Tibial nerve (tissue), 4 donors: Measurements from ENCODE around the gene SUGP1. TPM values are rescaled to one million over a fixed set of nuclear protein-coding genes. Genes with fewer than 3 reads are reported as not detected.

Source experiments
- DNase-seq, 2 donors: peaks; one replicate each; pipeline ENCODE4 v3.0.0-alpha.2; 2019; ENCODE audit warnings: low spot score in 2 of 2
- H3K27ac ChIP-seq, 4 donors: fragments of 200-600 bp; sonication (generic) in 3 of 4; one replicate each; pipeline ENCODE4 v1.5.1; 2017 to 2019; ENCODE audit warnings: mild to moderate bottlenecking in 1 of 4
- H3K27me3 ChIP-seq, 2 donors: fragments of 200-600 bp; sonication (generic) in 1 of 2; one replicate each; pipeline versions ENCODE4 v1.5.1 to v1.6.0; 2017 to 2019
- H3K36me3 ChIP-seq, 3 donors: fragments of 200-600 bp; sonication (generic); one replicate each; pipeline ENCODE4 v1.5.1; 2018 to 2019
- H3K4me1 ChIP-seq, 4 donors: fragments of 200-600 bp; sonication (generic) in 3 of 4; one replicate each; pipeline ENCODE4 v1.5.1; 2017 to 2019
- H3K4me3 ChIP-seq, 4 donors: fragments of 200-600 bp; sonication (generic) in 3 of 4; one replicate each; pipeline ENCODE4 v1.5.1; 2017 to 2019; ENCODE audit warnings: mild to moderate bottlenecking in 1 of 4, moderate library complexity in 1 of 4
- H3K9me3 ChIP-seq, 4 donors: fragments of 200-600 bp; sonication (generic) in 3 of 4; one replicate each; pipeline ENCODE4 v1.5.1; 2017 to 2019
- CTCF ChIP-seq, 5 experiments: fragments of 200-600 bp in 3 of 5; fragments of 450-650 bp in 2 of 5; sonication (generic) in 3 of 5; IDR thresholded peaks; one replicate each; pipeline ENCODE4 v1.5.1; 2016 to 2019; ENCODE audit warnings: antibody characterized with exemption in 5 of 5, mild to moderate bottlenecking in 3 of 5, moderate library complexity in 2 of 5
- EP300 ChIP-seq, 2 donors: sonication (generic); formaldehyde crosslinking; IDR thresholded peaks; one replicate each; pipeline ENCODE4 v1.6.1; 2017; ENCODE audit warnings: antibody characterized with exemption in 2 of 2, mild to moderate bottlenecking in 1 of 2
- POLR2A ChIP-seq, 2 donors: fragments of 450-650 bp; IDR thresholded peaks; one replicate each; pipeline ENCODE4 v1.6.1; 2017; ENCODE audit warnings: antibody characterized with exemption in 2 of 2, mild to moderate bottlenecking in 2 of 2, moderate library complexity in 2 of 2
- WGBS, 2 donors: methylation state at CpG; one replicate each; pipeline ENCODE4 v1.1.5; 2018; 5-methylcytosine and 5-hydroxymethylcytosine counted together
- total RNA-seq, 4 donors: library from RNA; depleted of rRNA; stranded (reverse); fragments of >200 nt; gene quantifications; one replicate each; pipeline ENCODE4 v1.1.0, GENCODE V29; 2016

The SUGP1 gene
- total RNA-seq, 4 donors from 2014 or later = 21.6 to 36.0 (median 27.5) TPM

- Histone ChIP-seq H3K4me3 (no peak overlapping the region), H3K9me3 (no peaks in the 10 kb centered on the region), H3K4me1 (no peaks in the 10 kb centered on the region), H3K36me3 (peaks cover 9 to 100% (median 54%) of the 10 kb centered on the region in 3 donors), H3K27me3 (no peaks in the 10 kb centered on the region), H3K27ac (no peak overlapping the region)
- DNase-seq = no peak
- 89 to 94% methylated on average over 10 to 11 of the region's 11 CpGs for WGBS, 2 donors
- TF ChIP-seq EP300 (IDR thresholded peaks at IDR 0.05) = no peak
- no peak for TF ChIP-seq POLR2A (IDR thresholded peaks at IDR 0.05)
These were observed 25.7 kb upstream of the SUGP1 start for GRCh38 chr19:19345970-19346369.

GRCh38 chr19:19345232-19345631 lies 24.9 kb upstream of the SUGP1 start:
- Histone ChIP-seq H3K27me3 (no peaks in the 10 kb centered on the region), H3K36me3 (peaks cover 9 to 100% (median 54%) of the 10 kb centered on the region in 3 donors), H3K27ac (no peak overlapping the region), H3K4me1 (no peaks in the 10 kb centered on the region), H3K9me3 (no peaks in the 10 kb centered on the region), H3K4me3 (no peak overlapping the region)
- TF ChIP-seq CTCF (IDR thresholded peaks at IDR 0.05) (no peak), EP300 (IDR thresholded peaks at IDR 0.05) (no peak), POLR2A (IDR thresholded peaks at IDR 0.05) (no peak)
- 92% methylated on average over 19 to 21 of the region's 21 CpGs for WGBS, 2 donors
- no peak for DNase-seq

- TF ChIP-seq POLR2A (IDR thresholded peaks at IDR 0.05) (no peak), CTCF (IDR thresholded peaks at IDR 0.05) (no peak), EP300 (IDR thresholded peaks at IDR 0.05) (no peak)
- H3K9me3 ChIP-seq = no peaks in the 10 kb centered on the region
- H3K36me3 ChIP-seq = peaks cover 4 to 100% (median 44%) of the 10 kb centered on the region in 3 donors
- no peak overlapping the region for H3K4me3 ChIP-seq
- no peak for DNase-seq
- 95% methylated on average over 13 to 14 of the region's 14 CpGs for WGBS, 2 donors
- no peak overlapping the region for H3K27ac ChIP-seq
- no peaks in the 10 kb centered on the region for H3K4me1 ChIP-seq
- no peaks in the 10 kb centered on the region for H3K27me3 ChIP-seq
These were observed 23.5 kb upstream of the SUGP1 start for GRCh38 chr19:19343762-19344161.

- H3K36me3 ChIP-seq = peaks cover 0 to 100% (median 40%) of the 10 kb centered on the region in 3 donors
These were observed 22.7 kb upstream of the SUGP1 start for GRCh38 chr19:19343016-19343362.

GRCh38 chr19:19342086-19343015 lies 22.0 kb upstream of the SUGP1 start:
- 50 to 61% methylated on average over 16 to 23 of the region's 28 CpGs for WGBS, 2 donors
- no peak for TF ChIP-seq POLR2A (IDR thresholded peaks at IDR 0.05)
- no peak for TF ChIP-seq EP300 (IDR thresholded peaks at IDR 0.05)
- peak; percentile 60 to 73 (median 66) for TF ChIP-seq CTCF (IDR thresholded peaks at IDR 0.05)
- Histone ChIP-seq H3K27me3 (no peaks in the 10 kb centered on the region), H3K27ac (no peak overlapping the region), H3K4me3 (no peak overlapping the region), H3K36me3 (peaks cover 0 to 100% (median 46%) of the 10 kb centered on the region in 3 donors), H3K4me1 (no peaks in the 10 kb centered on the region), H3K9me3 (no peaks in the 10 kb centered on the region)
- DNase-seq = no peak

More at GRCh38 chr19:19343016-19343362, 22.7 kb upstream of the SUGP1 start:
- Histone ChIP-seq H3K4me3 (no peak overlapping the region), H3K27me3 (no peaks in the 10 kb centered on the region), H3K27ac (no peak overlapping the region), H3K9me3 (no peaks in the 10 kb centered on the region), H3K4me1 (no peaks in the 10 kb centered on the region)
- WGBS, 2 donors = 72 to 73% methylated on average over 5 to 7 of the region's 7 CpGs
- no peak for DNase-seq
- TF ChIP-seq EP300 (IDR thresholded peaks at IDR 0.05) (no peak), POLR2A (IDR thresholded peaks at IDR 0.05) (no peak), CTCF (IDR thresholded peaks at IDR 0.05) (no peak)
